Measurements from ENCODE around the gene HNRNPA2B1. TPM values are rescaled to one million over a fixed set of nuclear protein-coding genes. Genes with fewer than 3 reads are reported as not detected.
"Not testable (repeated sequence)": the region's sequence is repeated elsewhere in the genome, so short reads cannot be mapped to it uniquely, and the experiment has no call there.

HNRNPA2B1 gene
- total RNA-seq, 1 donor: 240 TPM

GRCh38 chr7:26191974-26192479 lies 8.5 kb downstream of the HNRNPA2B1 start:
- H3K4me3 ChIP-seq (ENCODE audit: low read length): no peak overlapping the region

DNA sequence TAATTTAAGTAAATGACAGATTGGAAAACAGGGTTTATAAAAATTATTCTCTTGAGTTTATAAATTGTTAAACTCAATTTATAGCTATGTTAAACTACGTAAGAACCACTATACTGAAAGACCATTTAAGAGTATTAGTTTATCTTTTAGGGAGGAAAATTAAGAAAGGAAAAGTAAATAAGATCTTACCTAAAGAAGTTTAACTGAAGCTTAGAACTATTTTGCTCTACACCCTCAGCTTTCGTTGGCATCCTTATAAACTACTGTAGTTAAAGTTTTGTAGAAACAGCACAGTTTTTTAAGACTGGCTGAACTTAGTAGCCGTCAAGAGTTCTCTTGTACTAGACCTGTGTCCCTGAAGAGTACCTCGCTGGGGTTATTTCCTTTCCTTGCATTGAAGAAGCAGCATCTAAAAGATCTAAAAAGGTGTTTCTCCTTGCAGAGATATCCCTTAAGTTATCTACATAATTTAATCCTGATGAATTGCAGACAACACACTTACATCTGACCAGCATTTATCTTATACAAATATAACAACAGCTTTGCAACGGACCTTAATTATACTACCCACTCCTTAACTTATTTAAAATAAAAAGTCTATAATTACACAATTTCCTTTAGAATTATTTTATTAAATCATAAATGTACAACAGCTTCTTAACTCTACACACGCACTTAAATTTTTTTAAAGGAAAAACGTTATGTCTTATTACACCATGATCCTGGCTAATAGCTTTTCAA lies 9.1 kb downstream of the HNRNPA2B1 start:
- no peaks in the 10 kb centered on the region for H3K27me3 ChIP-seq (ENCODE audit: insufficient read depth, low read length)
- H3K4me1 ChIP-seq (ENCODE audit: insufficient read depth, low read length): peaks cover 54% of the 10 kb centered on the region
- no peaks in the 10 kb centered on the region for H3K9me3 ChIP-seq (ENCODE audit: low read depth, low read length)
- no peak overlapping the region for H3K4me3 ChIP-seq (ENCODE audit: low read length)

More at GRCh38 chr7:26191974-26192479, 8.5 kb downstream of the HNRNPA2B1 start:
- H3K27me3 ChIP-seq (ENCODE audit: insufficient read depth, low read length): no peaks in the 10 kb centered on the region
- H3K4me1 ChIP-seq (ENCODE audit: insufficient read depth, low read length): peaks cover 59% of the 10 kb centered on the region
- H3K9me3 ChIP-seq (ENCODE audit: low read depth, low read length): no peaks in the 10 kb centered on the region

DNA sequence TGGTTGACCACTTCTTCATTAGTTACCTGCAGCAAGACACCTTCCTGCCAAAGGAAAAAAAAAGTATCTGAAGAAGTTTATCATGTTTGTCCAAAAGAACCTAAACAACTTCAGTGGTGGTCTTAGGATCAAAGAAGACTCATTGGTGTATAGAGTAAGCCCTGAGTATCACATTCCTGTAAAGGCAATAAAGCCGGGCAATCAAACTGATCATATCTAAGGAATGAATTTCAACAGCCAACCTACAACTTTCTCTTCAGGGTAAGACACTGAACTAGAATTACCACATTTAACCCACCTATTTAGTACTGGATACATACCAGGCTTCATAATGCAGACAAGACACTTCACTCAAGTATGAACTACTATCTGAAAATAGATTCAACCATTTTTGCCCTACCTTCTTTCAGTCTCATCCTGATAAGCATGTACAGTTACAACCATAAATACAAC lies 10.1 kb downstream of the HNRNPA2B1 start:
- H3K9me3 ChIP-seq (ENCODE audit: low read depth, low read length): no peaks in the 10 kb centered on the region
- H3K27me3 ChIP-seq (ENCODE audit: insufficient read depth, low read length): no peaks in the 10 kb centered on the region
- H3K4me3 ChIP-seq (ENCODE audit: low read length): no peak overlapping the region
- H3K4me1 ChIP-seq (ENCODE audit: insufficient read depth, low read length): peaks cover 48% of the 10 kb centered on the region

DNA sequence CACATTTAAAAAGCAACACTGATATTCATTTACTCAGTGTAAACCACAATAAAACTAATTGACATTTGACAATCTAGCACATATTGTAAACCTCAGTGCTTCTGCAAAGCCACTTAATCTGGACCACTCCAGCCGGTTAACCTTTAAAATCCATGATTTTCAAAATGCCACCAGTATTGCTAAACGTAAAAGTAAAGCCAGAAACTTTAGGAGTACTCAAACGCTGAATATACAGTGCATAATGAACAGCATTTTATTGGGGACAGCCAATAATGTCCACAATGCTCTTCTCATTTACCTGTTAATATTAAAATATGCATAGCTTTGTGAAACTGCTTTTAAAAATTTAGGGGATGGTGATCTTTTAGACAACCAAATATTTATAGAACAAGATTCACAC lies 10.8 kb downstream of the HNRNPA2B1 start:
- Histone ChIP-seq H3K27me3 (ENCODE audit: insufficient read depth, low read length) (no peaks in the 10 kb centered on the region), H3K4me3 (ENCODE audit: low read length) (no peak overlapping the region), H3K9me3 (ENCODE audit: low read depth, low read length) (no peaks in the 10 kb centered on the region), H3K4me1 (ENCODE audit: insufficient read depth, low read length) (peaks cover 41% of the 10 kb centered on the region)

DNA sequence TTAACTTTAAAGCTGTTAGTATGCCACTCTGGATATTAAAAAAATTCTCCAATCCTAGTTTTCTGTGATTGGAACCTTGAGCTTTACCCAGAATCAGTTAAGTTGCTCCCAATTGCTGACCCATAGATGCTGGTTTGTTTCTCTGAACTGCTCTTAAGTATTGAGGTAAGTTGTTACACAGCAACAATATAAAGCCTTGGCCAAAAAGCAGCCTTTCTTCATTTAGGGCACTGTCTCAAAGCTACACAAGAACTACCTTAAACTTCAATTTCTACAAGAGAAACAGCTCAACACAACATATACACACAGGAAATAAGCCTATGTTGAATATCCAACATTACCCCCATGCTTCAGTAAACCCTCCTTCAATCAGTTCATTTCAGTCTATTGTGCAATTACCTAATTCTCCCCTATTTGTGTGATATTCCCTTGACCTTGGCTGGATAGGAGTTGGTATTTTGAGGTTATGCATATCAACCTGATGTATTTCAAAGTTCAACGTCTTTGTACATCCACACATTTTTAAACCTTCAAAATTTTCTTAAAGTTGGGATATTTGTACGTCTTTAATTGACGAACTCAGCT lies 11.5 kb downstream of the HNRNPA2B1 start:
- peaks cover 35% of the 10 kb centered on the region for H3K4me1 ChIP-seq (ENCODE audit: insufficient read depth, low read length)

GRCh38 chr7:26188206-26188956 lies 12.2 kb downstream of the HNRNPA2B1 start:
- Histone ChIP-seq H3K4me3 (ENCODE audit: low read length) (no peak overlapping the region), H3K27me3 (ENCODE audit: insufficient read depth, low read length) (no peaks in the 10 kb centered on the region), H3K9me3 (ENCODE audit: low read depth, low read length) (no peaks in the 10 kb centered on the region), H3K4me1 (ENCODE audit: insufficient read depth, low read length) (peaks cover 28% of the 10 kb centered on the region)

More for the DNA sequence above, 11.5 kb downstream of the HNRNPA2B1 start:
- no peak overlapping the region for H3K4me3 ChIP-seq (ENCODE audit: low read length)
- H3K9me3 ChIP-seq (ENCODE audit: low read depth, low read length): no peaks in the 10 kb centered on the region
- no peaks in the 10 kb centered on the region for H3K27me3 ChIP-seq (ENCODE audit: insufficient read depth, low read length)

DNA sequence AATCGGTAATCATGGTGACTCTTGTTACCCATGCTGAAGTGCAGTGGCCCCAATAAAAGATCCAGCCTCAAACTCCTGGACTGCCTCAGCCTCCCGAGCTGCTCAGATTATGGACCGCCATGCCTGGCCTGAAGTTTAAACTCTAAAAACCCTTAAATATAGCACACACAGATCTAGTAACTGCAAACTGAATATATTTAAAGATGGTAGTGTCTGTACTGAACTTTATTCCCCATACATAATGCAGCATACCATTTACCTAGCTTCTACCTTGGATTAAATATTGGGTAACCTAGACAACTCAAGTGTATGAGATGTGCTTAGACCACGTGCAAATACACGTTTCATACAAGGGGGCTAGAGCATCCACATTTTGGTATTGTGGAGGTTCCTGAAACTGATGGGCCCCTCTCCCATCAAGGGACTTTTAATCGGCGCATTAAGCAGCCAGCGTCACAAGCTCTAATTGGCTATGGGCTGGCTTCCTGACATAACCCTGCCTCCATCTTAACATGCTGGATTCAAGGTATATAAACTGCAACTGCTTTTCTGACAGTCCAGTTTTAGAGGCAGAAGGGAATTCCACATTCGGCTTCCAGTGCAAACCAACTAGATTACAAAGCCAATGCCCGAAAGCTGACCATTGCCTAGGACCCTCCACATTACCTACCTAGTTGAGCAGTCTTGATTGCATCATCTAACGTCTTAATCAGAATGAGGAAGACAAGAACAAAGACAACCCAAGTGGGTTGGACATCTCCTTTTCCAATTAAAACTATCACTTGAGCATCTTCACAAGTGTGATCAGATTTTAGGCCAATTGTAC lies 13.0 kb downstream of the HNRNPA2B1 start:
- Histone ChIP-seq H3K9me3 (ENCODE audit: low read depth, low read length) (no peaks in the 10 kb centered on the region), H3K4me3 (ENCODE audit: low read length) (no peak overlapping the region), H3K4me1 (ENCODE audit: insufficient read depth, low read length) (peaks cover 20% of the 10 kb centered on the region), H3K27me3 (ENCODE audit: insufficient read depth, low read length) (no peaks in the 10 kb centered on the region)

DNA sequence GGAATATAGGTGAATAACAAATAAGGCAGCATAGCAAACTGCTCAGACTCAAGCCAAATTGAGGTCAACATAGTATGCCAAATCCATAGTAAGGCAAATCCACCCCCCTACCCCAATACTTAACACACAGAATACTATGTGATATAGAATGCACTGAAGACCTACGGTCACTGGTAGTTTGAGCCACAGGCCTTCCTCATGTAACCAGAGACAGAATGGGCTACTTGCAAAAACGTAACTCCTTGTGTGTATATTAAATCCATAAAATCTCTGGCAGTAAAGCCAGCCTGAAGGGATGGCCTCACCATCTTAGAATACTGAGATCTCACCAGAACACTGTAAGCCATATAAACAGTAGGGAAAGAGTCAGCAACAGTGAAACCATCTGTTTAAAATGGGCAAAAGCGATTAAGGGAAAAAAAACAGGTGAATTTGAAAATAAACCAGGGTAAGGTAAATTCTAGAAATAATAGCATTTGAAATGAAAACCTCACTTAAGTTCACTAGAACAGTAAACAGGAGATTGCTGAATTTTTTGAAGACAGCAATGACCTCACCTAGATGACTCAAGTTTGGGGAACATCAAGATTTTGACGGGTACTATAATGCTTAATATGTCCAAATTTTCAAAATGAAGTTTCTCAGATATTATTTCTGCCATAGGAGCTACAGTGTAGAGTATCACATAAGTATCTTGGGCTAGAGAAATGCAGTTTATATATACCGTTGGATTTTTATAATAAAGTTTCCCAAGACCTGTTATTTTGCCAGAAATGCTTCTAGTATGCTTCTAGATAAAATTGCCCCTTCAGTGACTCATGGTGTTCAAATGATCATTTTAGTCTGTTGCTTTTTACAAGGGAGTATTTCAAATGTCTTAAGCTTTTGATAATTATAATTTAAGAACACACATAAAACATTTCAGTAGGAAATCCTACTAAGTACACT lies 13.9 kb downstream of the HNRNPA2B1 start:
- H3K4me1 ChIP-seq (ENCODE audit: insufficient read depth, low read length): peaks cover 17% of the 10 kb centered on the region
- H3K9me3 ChIP-seq (ENCODE audit: low read depth, low read length): no peaks in the 10 kb centered on the region
- no peaks in the 10 kb centered on the region for H3K27me3 ChIP-seq (ENCODE audit: insufficient read depth, low read length)
- H3K4me3 ChIP-seq (ENCODE audit: low read length): no peak overlapping the region

- no peaks in the 10 kb centered on the region for H3K9me3 ChIP-seq (ENCODE audit: low read depth, low read length)
- no peak overlapping the region for H3K4me3 ChIP-seq (ENCODE audit: low read length)
- H3K27me3 ChIP-seq (ENCODE audit: insufficient read depth, low read length): no peaks in the 10 kb centered on the region
- peaks cover 17% of the 10 kb centered on the region for H3K4me1 ChIP-seq (ENCODE audit: insufficient read depth, low read length)
Measured at GRCh38 chr7:26185844-26186180, 14.7 kb downstream of the HNRNPA2B1 start.

- Histone ChIP-seq H3K4me3 (ENCODE audit: low read length) (no peak overlapping the region), H3K27me3 (ENCODE audit: insufficient read depth, low read length) (no peaks in the 10 kb centered on the region), H3K4me1 (ENCODE audit: insufficient read depth, low read length) (peaks cover 17% of the 10 kb centered on the region), H3K9me3 (ENCODE audit: low read depth, low read length) (no peaks in the 10 kb centered on the region)
Measured at GRCh38 chr7:26185131-26185843, 15.3 kb downstream of the HNRNPA2B1 start.

GRCh38 chr7:26184281-26185101 lies 16.1 kb downstream of the HNRNPA2B1 start:
- not testable (repeated sequence) for H3K27me3 ChIP-seq (ENCODE audit: insufficient read depth, low read length); H3K4me3 ChIP-seq (ENCODE audit: low read length); H3K9me3 ChIP-seq (ENCODE audit: low read depth, low read length)
- H3K4me1 ChIP-seq (ENCODE audit: insufficient read depth, low read length): peaks cover 17% of the 10 kb centered on the region

GRCh38 chr7:26183545-26184280 lies 16.8 kb downstream of the HNRNPA2B1 start:
- H3K4me3 ChIP-seq (ENCODE audit: low read length): no peak overlapping the region
- H3K9me3 ChIP-seq (ENCODE audit: low read depth, low read length): no peaks in the 10 kb centered on the region
- H3K4me1 ChIP-seq (ENCODE audit: insufficient read depth, low read length): peaks cover 17% of the 10 kb centered on the region
- H3K27me3 ChIP-seq (ENCODE audit: insufficient read depth, low read length): no peaks in the 10 kb centered on the region

Measured in mononuclear cell (primary cell).